GM12875 (cell line): ENCODE data around the gene SPR.

ENCODE experiments used
- H3K4me3 ChIP-seq: one replicate; pipeline ENCODE4 v1.5.1; 2011; ENCODE audit warnings: low read depth, low read length, control low read depth
- TF ChIP-seq, protein P1 (sequence below): IDR thresholded peaks from 2 replicates; pipeline ENCODE4 v1.5.1; 2011; ENCODE audit warnings: low read depth, mild to moderate bottlenecking, control low read depth, inconsistent platforms, low read length, moderate library complexity, borderline replicate concordance; ENCODE audit not compliant: insufficient read depth

The SPR gene

DNA sequence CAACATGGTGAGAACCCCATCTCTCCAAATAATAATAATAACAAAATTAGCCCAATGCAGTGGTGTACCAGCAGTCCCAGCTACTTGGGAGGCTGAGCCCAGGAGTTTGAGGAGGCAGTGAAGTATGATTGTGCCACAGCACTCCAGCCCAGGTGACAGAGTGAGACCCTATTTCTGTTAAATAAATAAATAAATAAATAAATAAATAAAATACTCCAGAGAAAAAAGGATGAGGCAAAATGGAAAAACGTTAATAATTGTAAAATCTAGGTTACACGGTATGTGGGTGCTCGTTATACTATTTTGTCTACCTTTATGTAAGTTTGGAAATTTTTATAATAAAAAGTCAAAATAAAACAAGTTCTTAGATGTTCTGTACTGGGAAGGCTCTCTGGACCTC, 21.5 kb downstream of the SPR start:
- no peak overlapping the region for H3K4me3 ChIP-seq
- TF ChIP-seq, protein P1, sequence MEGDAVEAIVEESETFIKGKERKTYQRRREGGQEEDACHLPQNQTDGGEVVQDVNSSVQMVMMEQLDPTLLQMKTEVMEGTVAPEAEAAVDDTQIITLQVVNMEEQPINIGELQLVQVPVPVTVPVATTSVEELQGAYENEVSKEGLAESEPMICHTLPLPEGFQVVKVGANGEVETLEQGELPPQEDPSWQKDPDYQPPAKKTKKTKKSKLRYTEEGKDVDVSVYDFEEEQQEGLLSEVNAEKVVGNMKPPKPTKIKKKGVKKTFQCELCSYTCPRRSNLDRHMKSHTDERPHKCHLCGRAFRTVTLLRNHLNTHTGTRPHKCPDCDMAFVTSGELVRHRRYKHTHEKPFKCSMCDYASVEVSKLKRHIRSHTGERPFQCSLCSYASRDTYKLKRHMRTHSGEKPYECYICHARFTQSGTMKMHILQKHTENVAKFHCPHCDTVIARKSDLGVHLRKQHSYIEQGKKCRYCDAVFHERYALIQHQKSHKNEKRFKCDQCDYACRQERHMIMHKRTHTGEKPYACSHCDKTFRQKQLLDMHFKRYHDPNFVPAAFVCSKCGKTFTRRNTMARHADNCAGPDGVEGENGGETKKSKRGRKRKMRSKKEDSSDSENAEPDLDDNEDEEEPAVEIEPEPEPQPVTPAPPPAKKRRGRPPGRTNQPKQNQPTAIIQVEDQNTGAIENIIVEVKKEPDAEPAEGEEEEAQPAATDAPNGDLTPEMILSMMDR = no peak

DNA sequence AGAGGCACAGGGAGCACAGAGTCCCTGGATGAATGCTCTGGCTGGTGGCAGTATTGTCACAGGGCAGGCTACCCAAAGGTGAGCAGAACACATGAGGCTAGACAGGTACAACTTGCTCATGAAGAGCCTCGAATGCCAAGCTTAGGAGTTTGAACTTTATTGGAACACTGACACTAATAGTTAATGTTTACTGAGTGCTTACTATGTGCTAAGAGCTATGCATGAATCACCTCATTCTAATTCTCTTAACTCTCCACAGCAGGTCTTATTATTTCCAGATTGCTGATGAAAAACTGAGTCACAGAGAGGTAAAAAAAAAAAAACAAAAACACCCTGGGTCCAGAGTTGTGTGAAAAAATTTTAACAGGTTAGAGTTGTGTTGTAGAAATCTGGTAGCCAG, 24.0 kb downstream of the SPR start:
- TF ChIP-seq, protein P1 = no peak
- H3K4me3 ChIP-seq = no peak overlapping the region

DNA sequence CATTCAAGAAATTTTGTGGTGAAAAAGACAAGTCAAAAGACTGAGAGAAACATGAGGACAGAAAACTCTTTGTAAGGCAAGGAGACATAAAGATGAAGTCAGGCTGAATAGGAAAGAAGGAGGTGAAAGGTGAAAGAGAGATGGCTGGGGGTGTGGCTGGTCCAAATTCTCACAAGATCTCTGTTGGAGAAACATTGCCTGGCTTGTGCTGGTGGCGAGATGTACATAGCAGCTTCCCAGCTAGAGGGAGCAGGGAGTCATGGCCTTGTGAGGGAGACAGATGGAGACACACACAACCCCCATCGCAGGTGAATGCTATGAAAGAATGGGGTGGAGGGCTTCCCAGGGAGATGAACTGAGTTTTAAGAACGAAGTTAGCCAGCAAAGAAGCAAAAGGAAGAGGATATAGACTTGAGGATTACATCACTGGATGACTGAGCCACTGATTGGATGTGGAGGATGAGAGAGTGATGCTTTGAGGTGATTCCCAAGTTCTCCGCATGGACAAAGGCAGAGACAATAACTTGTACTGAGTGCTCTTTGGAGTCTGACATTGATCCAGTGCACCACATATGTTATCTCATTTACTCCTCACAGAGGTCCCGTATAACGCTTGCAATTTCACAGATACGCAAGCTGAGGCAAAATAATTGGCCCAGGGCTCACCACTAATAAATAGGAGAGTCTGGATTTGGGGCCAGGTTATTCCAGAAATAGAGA, 26.4 kb downstream of the SPR start:
- TF ChIP-seq, protein P1 = 0 out of 2 replicates have a peak, but pooled peaks have one; percentile 4
- no peak overlapping the region for H3K4me3 ChIP-seq

DNA sequence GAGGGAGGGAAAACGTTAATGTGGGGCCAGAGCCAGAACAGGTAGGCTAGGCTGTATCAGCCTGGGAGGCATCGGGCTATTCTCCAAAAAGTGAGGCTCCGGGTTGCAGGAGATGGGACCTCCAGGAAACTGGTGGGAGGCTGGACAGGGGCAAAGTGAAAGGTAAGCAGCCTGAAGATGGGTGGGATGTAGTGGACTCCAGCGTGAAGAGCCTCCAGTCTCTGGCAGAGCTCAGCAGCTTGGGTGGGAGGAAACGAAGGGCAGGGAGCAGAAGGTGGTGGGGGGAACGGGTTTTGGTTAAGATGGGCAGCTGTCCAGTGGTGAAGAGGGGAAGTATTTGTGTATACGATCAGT, 27.0 kb downstream of the SPR start:
- H3K4me3 ChIP-seq = no peak overlapping the region
- TF ChIP-seq, protein P1 = no peak

DNA sequence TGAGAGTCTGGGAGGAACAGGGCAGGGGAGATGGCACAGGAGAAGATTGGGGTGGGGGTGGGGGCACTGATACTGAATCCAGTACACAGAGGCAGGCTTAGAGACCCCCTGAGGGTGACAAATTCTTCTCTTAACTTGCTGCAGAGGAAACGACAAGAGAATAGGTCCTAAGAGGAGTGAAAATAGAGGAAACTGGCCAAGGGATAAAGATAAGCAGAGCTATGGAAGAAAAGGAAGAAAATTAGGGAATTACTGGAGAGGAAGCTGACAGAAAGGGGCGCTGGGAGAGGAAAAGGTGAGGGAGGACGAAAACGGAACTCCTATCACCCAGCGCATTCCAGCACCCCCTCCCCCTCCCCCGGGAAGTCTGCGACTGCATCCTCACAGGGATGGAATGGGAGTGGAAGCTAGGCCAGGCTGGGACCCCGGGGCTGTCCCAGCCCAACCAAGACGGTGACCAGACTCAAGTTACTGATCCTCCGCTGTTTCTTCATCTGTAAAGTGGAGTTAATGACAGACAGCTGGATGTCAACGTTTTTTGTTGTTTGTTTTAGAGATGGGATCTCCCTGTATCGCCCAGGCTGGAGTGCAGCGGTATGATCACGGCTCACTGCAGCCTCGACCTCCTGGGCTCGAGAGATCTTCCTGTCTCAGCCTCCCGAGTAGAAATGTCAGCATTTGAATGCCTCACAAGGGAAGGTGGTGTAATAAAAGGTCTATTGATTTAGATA, 27.5 kb downstream of the SPR start:
- TF ChIP-seq, protein P1 = no peak
- no peak overlapping the region for H3K4me3 ChIP-seq

DNA sequence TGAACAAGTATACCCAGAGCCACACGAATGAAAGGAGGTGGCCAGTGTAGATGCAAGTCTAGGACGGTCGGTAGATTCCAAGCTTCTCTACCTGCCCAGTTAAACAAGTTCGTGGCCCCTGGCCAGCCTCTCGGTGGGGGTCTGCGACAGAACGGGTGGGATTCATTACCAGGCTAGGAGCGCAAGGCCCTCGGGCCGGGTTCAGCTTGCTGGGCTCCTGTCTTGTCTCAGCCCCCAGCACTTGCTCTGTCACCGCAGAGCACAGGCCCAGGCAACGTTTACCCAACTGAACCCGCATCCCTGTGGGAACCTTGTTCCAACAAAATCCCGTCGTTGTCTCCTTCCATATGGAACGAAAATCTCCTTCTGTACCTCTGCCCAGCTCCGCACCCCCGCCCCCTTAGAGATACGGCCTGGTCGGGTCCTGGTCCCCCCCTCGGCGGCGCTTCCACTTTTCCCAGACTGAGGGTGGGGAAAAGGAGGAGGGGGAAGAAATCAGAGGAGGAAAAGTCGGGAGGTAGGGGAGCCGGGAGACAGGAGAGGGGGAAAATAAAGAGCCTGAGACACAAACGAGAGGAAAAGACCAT, 28.2 kb downstream of the SPR start:
- TF ChIP-seq, protein P1 = no peak
- H3K4me3 ChIP-seq = no peak overlapping the region
